Endothelial cell of umbilical vein (primary cell): Measurements from ENCODE around the gene TMEM183A. TPM values are rescaled to one million over a fixed set of nuclear protein-coding genes. Genes with fewer than 3 reads are reported as not detected.

Source experiments
- BruUV-seq: library from RNA; stranded (reverse); fragments of 400-500 nt; replicated peaks from 2 replicates; lab custom pipeline; 2021; lab: Mats Ljungman, UMichigan
- CTCF ChIA-PET: fragments of 300-600, 350-600 bp; sonication (Branson Sonifier 250); formaldehyde crosslinking; loops from one replicate; lab custom pipeline; 2021; ENCODE audit warnings: antibody characterized with exemption, inconsistent platforms; lab: Charles Lee
- POLR2A ChIA-PET: fragments of 300-600, 350-600 bp; sonication (Branson Sonifier 250); formaldehyde crosslinking; loops from one replicate; lab custom pipeline; 2021; ENCODE audit warnings: antibody characterized with exemption, inconsistent platforms; lab: Charles Lee
- DNase-seq: peaks from one replicate; pipeline ENCODE4 v3.0.0-alpha.2; 2011; ENCODE audit warnings: low read depth, low spot score
- FAIRE-seq: peaks from 2 replicates; lab custom pipeline; 2011; peaks lifted over from hg19 to GRCh38; lab: Jason Lieb, UNC
- H2AFZ ChIP-seq: 2 replicates; pipeline ENCODE4 v1.6.0; 2012; ENCODE audit warnings: low read depth, low read length, control low read depth, inconsistent platforms
- H3K27ac ChIP-seq: 2 replicates; pipeline ENCODE4 v1.5.1; 2011; ENCODE audit warnings: low read depth, mild to moderate bottlenecking, control low read depth, low read length, moderate library complexity; ENCODE audit not compliant: insufficient read depth
- H3K27me3 ChIP-seq, 2 experiments: 2 replicates each; pipeline versions ENCODE4 v1.6.0 to v1.6.1; 2011; ENCODE audit warnings: low read length in 2 of 2, mixed read lengths in 1 of 2; ENCODE audit not compliant: control insufficient read depth in 2 of 2, insufficient read depth in 2 of 2
- H3K36me3 ChIP-seq, 2 experiments: 2 replicates in 1 of 2; 3 replicates in 1 of 2; pipeline ENCODE4 v1.5.1; 2011; ENCODE audit warnings: low read length in 2 of 2, mild to moderate bottlenecking in 1 of 2, moderate library complexity in 1 of 2; ENCODE audit not compliant: control insufficient read depth in 2 of 2, insufficient read depth in 2 of 2; ENCODE audit errors: extremely low read depth in 1 of 2
- H3K4me1 ChIP-seq: 3 replicates; pipeline ENCODE4 v1.5.1; 2011; ENCODE audit warnings: mild to moderate bottlenecking, low read length; ENCODE audit not compliant: control insufficient read depth, insufficient read depth; ENCODE audit errors: extremely low read depth
- H3K4me2 ChIP-seq: 2 replicates; pipeline ENCODE4 v1.6.1; 2011; ENCODE audit warnings: low read length, control low read depth, mixed read lengths; ENCODE audit not compliant: insufficient read depth
- H3K4me3 ChIP-seq, 3 experiments: fragments of 200-600 bp in 1 of 3; sonication (generic), shearing (Covaris generic) in 1 of 3; replicated peaks in 1 of 3; 2 replicates each; pipeline ENCODE4 v1.5.1; 2011 to 2016; ENCODE audit warnings: control low read depth in 3 of 3, low read length in 3 of 3, mild to moderate bottlenecking in 2 of 3, inconsistent platforms in 1 of 3, low read depth in 1 of 3, moderate library complexity in 1 of 3; ENCODE audit not compliant: insufficient read depth in 1 of 3
- H3K79me2 ChIP-seq: 2 replicates; pipeline ENCODE4 v1.6.0; 2012; ENCODE audit warnings: low read length, inconsistent platforms; ENCODE audit not compliant: control insufficient read depth, insufficient read depth
- H3K9ac ChIP-seq: replicated peaks from 2 replicates; pipeline ENCODE3; 2011; ENCODE audit warnings: low read length, control low read depth; ENCODE audit not compliant: insufficient read depth; ENCODE audit errors: extremely low read depth
- H3K9me1 ChIP-seq: replicated peaks from 3 replicates; pipeline ENCODE4 v1.6.0; 2011; ENCODE audit warnings: mild to moderate bottlenecking, low read length; ENCODE audit not compliant: control insufficient read depth, insufficient read depth; ENCODE audit errors: extremely low read depth
- H3K9me3 ChIP-seq: replicated peaks from 2 replicates; pipeline ENCODE4 v1.5.1; 2012; ENCODE audit warnings: low read length, inconsistent platforms; ENCODE audit not compliant: control insufficient read depth, insufficient read depth
- H4K20me1 ChIP-seq: replicated peaks from 2 replicates; pipeline ENCODE3; 2011; ENCODE audit warnings: mild to moderate bottlenecking, low read length; ENCODE audit not compliant: control insufficient read depth, insufficient read depth; ENCODE audit errors: extremely low read depth
- CTCF ChIP-seq, 2 donors: IDR thresholded peaks; 1 replicate in 1 of 2; 2 replicates in 1 of 2; pipeline ENCODE4 v1.5.1; 2011; ENCODE audit warnings: low read length in 2 of 2, mild to moderate bottlenecking in 2 of 2, moderate library complexity in 2 of 2, control low read depth in 1 of 2, inconsistent platforms in 1 of 2, low read depth in 1 of 2; ENCODE audit not compliant: insufficient read depth in 1 of 2; ENCODE audit errors: extremely low read depth in 1 of 2
- EZH2 ChIP-seq: IDR thresholded peaks from 2 replicates; pipeline ENCODE4 v1.6.1; 2012; ENCODE audit warnings: borderline replicate concordance, low read depth, mild to moderate bottlenecking, moderate library complexity, low read length, inconsistent platforms; ENCODE audit not compliant: severe bottlenecking
- FOS ChIP-seq: IDR thresholded peaks from 2 replicates; pipeline ENCODE4 v1.6.1; 2011; ENCODE audit warnings: mild to moderate bottlenecking, low read length, moderate library complexity, borderline replicate concordance; ENCODE audit not compliant: insufficient read depth
- GATA2 ChIP-seq: IDR thresholded peaks from 2 replicates; pipeline ENCODE4 v1.7.0; 2011; ENCODE audit warnings: low read depth, mild to moderate bottlenecking, moderate library complexity, mixed read lengths, low read length; ENCODE audit not compliant: insufficient read length, insufficient read depth
- JUN ChIP-seq: IDR thresholded peaks from 2 replicates; pipeline ENCODE4 v1.6.1; 2011; ENCODE audit warnings: borderline replicate concordance, low read depth; ENCODE audit not compliant: insufficient read length, insufficient read depth
- MAX ChIP-seq: IDR thresholded peaks from 2 replicates; pipeline ENCODE4 v1.6.1; 2011; ENCODE audit not compliant: insufficient read depth, insufficient read length
- MYC ChIP-seq: IDR thresholded peaks from one replicate; pipeline ENCODE4 v1.6.1; 2011; ENCODE audit warnings: mild to moderate bottlenecking, low read depth, low read length
- POLR2A ChIP-seq: IDR thresholded peaks from 2 replicates; pipeline ENCODE4 v1.6.1; 2012; ENCODE audit warnings: low read depth, mild to moderate bottlenecking, control low read depth, low read length
- POLR2AphosphoS5 ChIP-seq: IDR thresholded peaks from 2 replicates; pipeline ENCODE4 v1.6.1; 2012; ENCODE audit warnings: low read depth, mild to moderate bottlenecking, control low read depth, low read length, moderate library complexity; ENCODE audit not compliant: insufficient read depth
- dilution Hi-C: fragments of 300-500 bp; cut with MboI; formaldehyde crosslinking; loops from one replicate; pipeline ENCODE4 v1.15.0; 2019; ENCODE audit warnings: low sequenced_read_pairs; ENCODE audit not compliant: extremely low pct_ligation_motif_present
- intact Hi-C: fragments of 100-400 bp; cut with micrococcal nuclease; formaldehyde crosslinking; loops from one replicate; pipeline ENCODE4 v1.10.0; 2022
- polyA plus RNA-seq, 4 experiments: library from polyadenylated mRNA; depleted of rRNA in 3 of 4; stranded (reverse) in 3 of 4; unstranded in 1 of 4; fragments of >200 nt; gene quantifications; 2 replicates each; pipeline versions ENCODE4 v1.2.1 to v1.2.3, GENCODE V29; 2011 to 2012; ENCODE audit warnings: missing spikeins in 1 of 4
- total RNA-seq: library from RNA; stranded (reverse); gene quantifications from 2 replicates; pipeline ENCODE4 v1.2.3, GENCODE V29; 2021

The TMEM183A gene
- total and polyA plus RNA-seq, 2 donors (not counting 3 experiments of a cell fraction or from before 2014, with no cell fraction given) = 59.4 to 110 TPM

- H2AFZ ChIP-seq = peak within 1 kb of the TSS; percentile 98
- dilution Hi-C loops = no loop called here
- TF ChIP-seq GATA2 (no peak), POLR2AphosphoS5 (peak; percentile 94), FOS (no peak), MAX (no peak), CTCF (IDR thresholded peaks at IDR 0.05; ENCODE audit: extremely low read depth in 1 of 2, insufficient read depth in 1 of 2, low read depth in 1 of 2, low read length in 2 of 2) (no peak), MYC (no peak), POLR2A (peak; percentile 87), EZH2 (no peak), JUN (no peak)
Observed at GRCh38 chr1:202957733-202958543, 49.2 kb upstream of the TMEM183A start, which contains the start of gene ADIPOR1. Gene ADIPOR1 (minus strand): TSS chr1:202958312. CDS start chr1:202951070, 7,242 bp downstream.

More at GRCh38 chr1:202957733-202958543, 49.2 kb upstream of the TMEM183A start, which contains the start of gene ADIPOR1:
- Histone ChIP-seq H3K4me1 (peaks cover 22% of the 10 kb centered on the region), H3K27ac (peak within 1 kb of the TSS; percentile 86), H3K36me3 (peaks cover 0 to 5% of the 10 kb centered on the region in 2 experiments), H3K4me3 (peak within 1 kb of the TSS; percentile 79 to 99 (median 81)), H3K9me1 (no peaks in the 10 kb centered on the region), H4K20me1 (peaks cover 7% of the 10 kb centered on the region), H3K9ac (peak within 1 kb of the TSS; percentile 93), H3K79me2 (peaks cover 44% of the 10 kb centered on the region), H3K27me3 (no peaks in the 10 kb centered on the region), H3K4me2 (peak within 1 kb of the TSS; percentile 90), H3K9me3 (no peaks in the 10 kb centered on the region)
- ChIA-PET CTCF (no interaction called here), POLR2A (no interaction called here)
- intact Hi-C loops = loop anchor here (1.0 to 2.0 kb wide), 3 partner anchors 8 to 69 kb away; partner anchors contain the start of genes KLHL12 and RABIF
- BruUV-seq = no TSS peak
- FAIRE-seq (peak; percentile 83), DNase-seq (peak; percentile 85)
